Epithelial cell of proximal tubule (primary cell): ENCODE measurements around the gene BIRC3. TPM values are rescaled to one million over a fixed set of nuclear protein-coding genes. Genes with fewer than 3 reads are reported as not detected.

Experiments
- DNase-seq: peaks from one replicate; pipeline ENCODE4 v3.0.0-alpha.2; 2011; ENCODE audit warnings: low read depth
- H3K4me3 ChIP-seq: 2 replicates; pipeline ENCODE4 v1.5.1; 2011; ENCODE audit warnings: low read depth, mild to moderate bottlenecking, low read length
- CTCF ChIP-seq: conservative IDR thresholded peaks from 2 replicates; pipeline ENCODE4 v1.5.1; 2012; ENCODE audit warnings: low read depth, mild to moderate bottlenecking, low read length
- total RNA-seq: library from RNA; depleted of rRNA; stranded (reverse); fragments of >200 nt; gene quantifications from 2 replicates; pipeline ENCODE4 v1.2.3, GENCODE V29; 2015

Gene BIRC3
- total RNA-seq, 1 donor from 2014 or later, result 17.8 TPM

- no peak overlapping the region for H3K4me3 ChIP-seq
- peak; percentile 43 for TF ChIP-seq CTCF
- DNase-seq, result no peak
Observed at GRCh38 chr11:102306048-102306597, 11.2 kb upstream of the BIRC3 start.

- no peak overlapping the region for H3K4me3 ChIP-seq
- no peak for TF ChIP-seq CTCF
- no peak for DNase-seq
Observed at GRCh38 chr11:102306817-102307726, 10.2 kb upstream of the BIRC3 start.

- DNase-seq, result no peak
- TF ChIP-seq CTCF, result no peak
- H3K4me3 ChIP-seq, result no peak overlapping the region
Observed at GRCh38 chr11:102307727-102308038, 9.6 kb upstream of the BIRC3 start.

GRCh38 chr11:102309621-102310541 lies 7.4 kb upstream of the BIRC3 start:
- peak; percentile 9 for TF ChIP-seq CTCF
- DNase-seq, result no peak
- no peak overlapping the region for H3K4me3 ChIP-seq

- TF ChIP-seq CTCF, result no peak
- no peak for DNase-seq
- H3K4me3 ChIP-seq, result peak overlapping the region; percentile 27
Observed at GRCh38 chr11:102312667-102313066, 4.6 kb upstream of the BIRC3 start.

- DNase-seq, result no peak
- peak overlapping the region; percentile 27 for H3K4me3 ChIP-seq
- TF ChIP-seq CTCF, result no peak
Observed at GRCh38 chr11:102313238-102313940, 3.9 kb upstream of the BIRC3 start.
